ENCODE data around the gene ANAPC15.

DNA sequence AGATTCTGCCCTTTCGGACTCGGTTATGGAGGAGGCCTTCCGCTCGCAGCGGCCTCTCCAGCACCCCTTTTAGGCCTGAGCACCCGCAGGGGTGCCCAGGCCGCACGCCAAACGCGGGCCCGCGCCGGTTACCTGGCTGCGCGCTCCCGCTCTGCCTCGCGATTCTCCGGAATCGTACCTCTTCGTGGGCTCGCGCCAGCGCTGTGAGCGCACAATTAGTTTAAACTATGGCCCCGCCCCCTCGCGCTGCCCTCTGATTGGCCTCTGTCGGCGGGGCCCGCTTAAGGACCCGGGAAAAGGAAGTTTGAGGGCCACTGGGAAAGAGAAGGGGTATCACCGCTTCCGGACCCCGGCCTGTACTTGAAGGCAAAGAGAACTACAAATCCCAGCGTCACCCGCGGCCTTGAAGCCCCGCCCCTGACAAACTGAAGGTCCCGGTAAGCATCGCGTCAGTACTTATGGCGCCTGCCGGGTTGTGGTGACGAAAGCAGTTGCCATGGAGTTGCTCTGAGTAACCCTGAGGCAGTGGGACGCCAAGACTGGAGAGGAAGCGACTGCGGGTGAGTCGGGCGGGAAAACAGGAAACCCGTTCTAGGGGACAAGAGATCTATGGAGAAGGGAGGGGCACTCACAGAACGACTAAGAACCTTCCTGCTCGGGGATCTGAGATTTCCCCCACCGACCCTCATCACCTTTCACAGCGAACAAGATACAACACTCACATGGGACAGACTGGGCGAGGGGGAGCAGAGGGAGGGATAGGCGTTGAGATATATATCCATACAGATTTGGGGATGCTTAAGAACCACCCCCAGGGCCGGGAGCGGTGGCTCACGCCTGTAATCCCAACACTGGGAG lies 31.9 kb downstream of the ANAPC15 start, which contains the start of the genes LRRC51 and NUMA1:
- TF ChIP-seq, protein P1, sequence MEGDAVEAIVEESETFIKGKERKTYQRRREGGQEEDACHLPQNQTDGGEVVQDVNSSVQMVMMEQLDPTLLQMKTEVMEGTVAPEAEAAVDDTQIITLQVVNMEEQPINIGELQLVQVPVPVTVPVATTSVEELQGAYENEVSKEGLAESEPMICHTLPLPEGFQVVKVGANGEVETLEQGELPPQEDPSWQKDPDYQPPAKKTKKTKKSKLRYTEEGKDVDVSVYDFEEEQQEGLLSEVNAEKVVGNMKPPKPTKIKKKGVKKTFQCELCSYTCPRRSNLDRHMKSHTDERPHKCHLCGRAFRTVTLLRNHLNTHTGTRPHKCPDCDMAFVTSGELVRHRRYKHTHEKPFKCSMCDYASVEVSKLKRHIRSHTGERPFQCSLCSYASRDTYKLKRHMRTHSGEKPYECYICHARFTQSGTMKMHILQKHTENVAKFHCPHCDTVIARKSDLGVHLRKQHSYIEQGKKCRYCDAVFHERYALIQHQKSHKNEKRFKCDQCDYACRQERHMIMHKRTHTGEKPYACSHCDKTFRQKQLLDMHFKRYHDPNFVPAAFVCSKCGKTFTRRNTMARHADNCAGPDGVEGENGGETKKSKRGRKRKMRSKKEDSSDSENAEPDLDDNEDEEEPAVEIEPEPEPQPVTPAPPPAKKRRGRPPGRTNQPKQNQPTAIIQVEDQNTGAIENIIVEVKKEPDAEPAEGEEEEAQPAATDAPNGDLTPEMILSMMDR (IDR thresholded peaks at IDR 0.05 in 8 of 11, conservative IDR thresholded peaks at IDR 0.05 in 3 of 11), result peak in 1 of 11 experiments; percentile 34
- peak in 1 of 3 donors; percentile 50 for TF ChIP-seq POLR2A (IDR thresholded peaks at IDR 0.05)
